Esophagus muscularis mucosa (tissue), 4 donors: ENCODE results near the gene SHTN1.

Experiments
- EP300 ChIP-seq: sonication (generic); formaldehyde crosslinking; IDR thresholded peaks from one replicate; pipeline ENCODE4 v1.6.1; 2017; ENCODE audit warnings: antibody characterized with exemption
- POLR2A ChIP-seq: fragments of 450-650 bp; IDR thresholded peaks from one replicate; pipeline ENCODE4 v1.6.1; 2017; ENCODE audit warnings: antibody characterized with exemption, moderate library complexity, mild to moderate bottlenecking, low read depth
- POLR2AphosphoS5 ChIP-seq, 2 donors: sonication (generic); formaldehyde crosslinking; IDR thresholded peaks; one replicate each; pipeline ENCODE4 v1.6.1; 2017; ENCODE audit warnings: antibody characterized with exemption in 2 of 2
- TF ChIP-seq, protein P1 (sequence below), 3 experiments: fragments of 200-600 bp in 2 of 3; fragments of 450-650 bp in 1 of 3; sonication (generic) in 2 of 3; IDR thresholded peaks; one replicate each; pipeline ENCODE4 v1.5.1; 2017 to 2019; ENCODE audit warnings: antibody characterized with exemption in 3 of 3, mild to moderate bottlenecking in 2 of 3, moderate library complexity in 1 of 3

DNA sequence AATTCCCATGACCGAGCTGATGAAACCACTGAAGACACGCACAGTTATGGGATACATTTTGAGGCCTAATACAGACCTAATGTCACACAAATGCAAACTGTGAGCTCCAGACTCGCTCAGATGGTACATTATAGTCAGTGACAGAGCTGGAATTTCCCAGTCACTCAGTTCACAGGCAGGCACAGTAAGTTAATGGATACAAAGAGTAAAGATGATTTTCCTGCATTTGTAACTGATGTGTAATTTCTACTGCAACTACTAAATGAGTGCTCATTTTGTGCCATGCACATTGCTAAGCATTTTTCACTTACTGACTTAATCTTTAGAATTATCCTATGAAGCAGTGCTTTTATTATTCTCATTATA is 99.2 kb downstream of the SHTN1 start:
- TF ChIP-seq EP300 (no peak), POLR2A (no peak), POLR2AphosphoS5 (IDR thresholded peaks at IDR 0.05) (no peak)
- TF ChIP-seq, protein P1, sequence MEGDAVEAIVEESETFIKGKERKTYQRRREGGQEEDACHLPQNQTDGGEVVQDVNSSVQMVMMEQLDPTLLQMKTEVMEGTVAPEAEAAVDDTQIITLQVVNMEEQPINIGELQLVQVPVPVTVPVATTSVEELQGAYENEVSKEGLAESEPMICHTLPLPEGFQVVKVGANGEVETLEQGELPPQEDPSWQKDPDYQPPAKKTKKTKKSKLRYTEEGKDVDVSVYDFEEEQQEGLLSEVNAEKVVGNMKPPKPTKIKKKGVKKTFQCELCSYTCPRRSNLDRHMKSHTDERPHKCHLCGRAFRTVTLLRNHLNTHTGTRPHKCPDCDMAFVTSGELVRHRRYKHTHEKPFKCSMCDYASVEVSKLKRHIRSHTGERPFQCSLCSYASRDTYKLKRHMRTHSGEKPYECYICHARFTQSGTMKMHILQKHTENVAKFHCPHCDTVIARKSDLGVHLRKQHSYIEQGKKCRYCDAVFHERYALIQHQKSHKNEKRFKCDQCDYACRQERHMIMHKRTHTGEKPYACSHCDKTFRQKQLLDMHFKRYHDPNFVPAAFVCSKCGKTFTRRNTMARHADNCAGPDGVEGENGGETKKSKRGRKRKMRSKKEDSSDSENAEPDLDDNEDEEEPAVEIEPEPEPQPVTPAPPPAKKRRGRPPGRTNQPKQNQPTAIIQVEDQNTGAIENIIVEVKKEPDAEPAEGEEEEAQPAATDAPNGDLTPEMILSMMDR (IDR thresholded peaks at IDR 0.05) = no peak
